Naive thymus-derived CD4-positive, alpha-beta T cell (primary cell): ENCODE results near the gene BMP7. TPM values are rescaled to one million over a fixed set of nuclear protein-coding genes. Genes with fewer than 3 reads are reported as not detected.

Source experiments
- ATAC-seq: fragments of 150-1000 bp; cut with Tn5 transposase; 2 replicates; pipeline ENCODE4 v1.10.0; 2021; ENCODE audit warnings: mild to moderate bottlenecking, moderate library complexity
- CTCF ChIA-PET: fragments of 350-600 bp; sonication (Branson Sonifier 250); formaldehyde crosslinking; loops from one replicate; lab custom pipeline; 2021; ENCODE audit warnings: antibody characterized with exemption; lab: Charles Lee
- POLR2A ChIA-PET: fragments of 350-600 bp; sonication (Branson Sonifier 250); formaldehyde crosslinking; loops from one replicate; lab custom pipeline; 2021; ENCODE audit warnings: antibody characterized with exemption, inconsistent platforms; lab: Charles Lee
- DNase-seq, 9 donors: peaks; one replicate each; pipeline versions ENCODE4 v3.0.0 to v3.0.0-alpha.2; 2020 to 2022; ENCODE audit warnings: mixed read lengths in 1 of 9
- H3K27ac ChIP-seq: one replicate; pipeline ENCODE4 v1.7.0; 2013; ENCODE audit warnings: mild to moderate bottlenecking, low read depth, low read length, moderate library complexity
- H3K27me3 ChIP-seq, 2 donors: one replicate each; pipeline ENCODE4 v1.7.0; 2013; ENCODE audit warnings: low read length in 2 of 2, mild to moderate bottlenecking in 2 of 2, moderate library complexity in 2 of 2; ENCODE audit not compliant: control insufficient read depth in 2 of 2, insufficient read depth in 2 of 2
- H3K36me3 ChIP-seq, 3 experiments: 1 replicate in 2 of 3; 2 replicates in 1 of 3; pipeline ENCODE4 v1.7.0; 2013; ENCODE audit warnings: low read length in 3 of 3, mild to moderate bottlenecking in 3 of 3, moderate library complexity in 1 of 3; ENCODE audit not compliant: insufficient read depth in 3 of 3, control insufficient read depth in 2 of 3
- H3K4me1 ChIP-seq, 2 donors: one replicate each; pipeline ENCODE4 v1.7.0; 2013; ENCODE audit warnings: low read length in 2 of 2, mild to moderate bottlenecking in 2 of 2, moderate library complexity in 1 of 2; ENCODE audit not compliant: control insufficient read depth in 2 of 2, insufficient read depth in 2 of 2
- H3K4me3 ChIP-seq: 2 replicates; pipeline ENCODE4 v1.7.0; 2013; ENCODE audit warnings: mild to moderate bottlenecking, low read length
- H3K9me3 ChIP-seq, 3 experiments: 1 replicate in 2 of 3; 2 replicates in 1 of 3; pipeline ENCODE4 v1.7.0; 2013; ENCODE audit warnings: low read length in 3 of 3; ENCODE audit not compliant: control insufficient read depth in 2 of 3
- H3K27ac Mint-ChIP-seq, 9 donors: one replicate each; pipeline ENCODE4 v1.8.0; 2020 to 2022; ENCODE audit warnings: mixed read lengths in 9 of 9, mild to moderate bottlenecking in 8 of 9, moderate library complexity in 5 of 9, inconsistent platforms in 2 of 9
- H3K27me3 Mint-ChIP-seq, 5 donors: one replicate each; pipeline ENCODE4 v1.8.0; 2021 to 2022; ENCODE audit warnings: mixed read lengths in 5 of 5, mild to moderate bottlenecking in 1 of 5
- H3K36me3 Mint-ChIP-seq, 5 donors: one replicate each; pipeline ENCODE4 v1.8.0; 2020 to 2022; ENCODE audit warnings: mixed read lengths in 5 of 5, mild to moderate bottlenecking in 3 of 5, inconsistent platforms in 1 of 5
- H3K4me1 Mint-ChIP-seq, 7 donors: one replicate each; pipeline ENCODE4 v1.8.0; 2020 to 2022; ENCODE audit warnings: mixed read lengths in 7 of 7, mild to moderate bottlenecking in 3 of 7, inconsistent platforms in 1 of 7
- H3K4me3 Mint-ChIP-seq, 10 donors: one replicate each; pipeline ENCODE4 v1.8.0; 2020 to 2022; ENCODE audit warnings: mild to moderate bottlenecking in 10 of 10, mixed read lengths in 10 of 10, moderate library complexity in 6 of 10, inconsistent platforms in 2 of 10
- H3K9me3 Mint-ChIP-seq, 11 donors: one replicate each; pipeline ENCODE4 v1.8.0; 2020 to 2022; ENCODE audit warnings: mixed read lengths in 11 of 11, mild to moderate bottlenecking in 4 of 11, inconsistent platforms in 1 of 11, moderate library complexity in 1 of 11
- intact Hi-C, 2 donors: fragments of 100-400 bp; cut with micrococcal nuclease; formaldehyde crosslinking; loops; one replicate each; pipeline ENCODE4 v1.15.1; 2023
- polyA plus RNA-seq, 2 donors: library from polyadenylated mRNA; unstranded; fragments of 300-500 nt; fragmentation: Illumina TruSeq; gene quantifications; one replicate each; pipeline ENCODE4 v1.2.3, GENCODE V29; 2021
- total RNA-seq, 6 experiments: library from RNA in 5 of 6; stranded (reverse) in 5 of 6; gene quantifications; 1 replicate in 5 of 6; 2 replicates in 1 of 6; pipeline ENCODE4 v1.2.3 and lab custom pipeline; 2021 to 2026

The BMP7 gene
- total and polyA plus RNA-seq, 7 experiments from 2014 or later, result not detected

- H3K27ac Mint-ChIP-seq, result no peak overlapping the region
- no peak overlapping the region for H3K27ac ChIP-seq
- no peaks in the 10 kb centered on the region for H3K36me3 Mint-ChIP-seq
- H3K9me3 Mint-ChIP-seq, result no peaks in the 10 kb centered on the region
- H3K27me3 ChIP-seq, result no peaks in the 10 kb centered on the region
- intact Hi-C loops, result no loop called here
- DNase-seq (no peak), ATAC-seq (no peak)
- H3K36me3 ChIP-seq, result no peaks in the 10 kb centered on the region
- no peaks in the 10 kb centered on the region for H3K4me1 ChIP-seq
- ChIA-PET CTCF (no interaction called here), POLR2A (no interaction called here)
- peaks cover 0 to 30% (median 7%) of the 10 kb centered on the region in 5 donors for H3K27me3 Mint-ChIP-seq
- H3K4me1 Mint-ChIP-seq, result no peaks in the 10 kb centered on the region
- H3K4me3 Mint-ChIP-seq, result no peak overlapping the region
- H3K4me3 ChIP-seq, result no peak overlapping the region
- no peaks in the 10 kb centered on the region for H3K9me3 ChIP-seq
These were observed 41.8 kb downstream of the BMP7 start for GRCh38 chr20:57224641-57225138.

GRCh38 chr20:57223648-57224489, 42.6 kb downstream of the BMP7 start:
- no peaks in the 10 kb centered on the region for H3K27me3 ChIP-seq
- no peaks in the 10 kb centered on the region for H3K4me1 ChIP-seq
- Mint-ChIP-seq H3K4me1 (no peaks in the 10 kb centered on the region), H3K36me3 (no peaks in the 10 kb centered on the region), H3K27me3 (peaks cover 0 to 25% (median 6%) of the 10 kb centered on the region in 5 donors), H3K9me3 (no peaks in the 10 kb centered on the region), H3K27ac (no peak overlapping the region), H3K4me3 (no peak overlapping the region)
- ChIA-PET POLR2A (no interaction called here), CTCF (interaction anchor here (0.6 kb wide), 1 partner anchor 848 kb away, joined by 4 read pairs; no protein-coding TSS in a partner anchor)
- ATAC-seq (no peak), DNase-seq (no peak)
- H3K36me3 ChIP-seq, result no peaks in the 10 kb centered on the region
- no peak overlapping the region for H3K4me3 ChIP-seq
- H3K27ac ChIP-seq, result no peak overlapping the region
- intact Hi-C loops, result no loop called here
- H3K9me3 ChIP-seq, result no peaks in the 10 kb centered on the region

- Histone ChIP-seq H3K27ac (no peak overlapping the region), H3K27me3 (no peaks in the 10 kb centered on the region), H3K9me3 (no peaks in the 10 kb centered on the region), H3K4me3 (no peak overlapping the region), H3K36me3 (no peaks in the 10 kb centered on the region), H3K4me1 (no peaks in the 10 kb centered on the region)
- Mint-ChIP-seq H3K27me3 (peaks cover 0 to 12% (median 4%) of the 10 kb centered on the region in 5 donors), H3K4me1 (no peaks in the 10 kb centered on the region), H3K9me3 (no peaks in the 10 kb centered on the region), H3K27ac (no peak overlapping the region), H3K4me3 (no peak overlapping the region), H3K36me3 (no peaks in the 10 kb centered on the region)
- ChIA-PET POLR2A (no interaction called here), CTCF (no interaction called here)
- ATAC-seq (no peak), DNase-seq (no peak)
- intact Hi-C loops, result no loop called here
These were observed 43.9 kb downstream of the BMP7 start for GRCh38 chr20:57222631-57222950.

GRCh38 chr20:57221916-57222630, 44.4 kb downstream of the BMP7 start:
- Mint-ChIP-seq H3K27me3 (peaks cover 0 to 9% (median 4%) of the 10 kb centered on the region in 5 donors), H3K9me3 (no peaks in the 10 kb centered on the region)

GRCh38 chr20:57220337-57221145, 45.9 kb downstream of the BMP7 start:
- Mint-ChIP-seq H3K36me3 (no peaks in the 10 kb centered on the region), H3K27me3 (peaks cover 0 to 9% (median 5%) of the 10 kb centered on the region in 5 donors), H3K4me1 (no peaks in the 10 kb centered on the region), H3K9me3 (no peaks in the 10 kb centered on the region), H3K27ac (no peak overlapping the region), H3K4me3 (no peak overlapping the region)
- DNase-seq (no peak), ATAC-seq (no peak)
- no peak overlapping the region for H3K4me3 ChIP-seq
- H3K27me3 ChIP-seq, result no peaks in the 10 kb centered on the region
- no peaks in the 10 kb centered on the region for H3K36me3 ChIP-seq
- no peaks in the 10 kb centered on the region for H3K4me1 ChIP-seq
- no peaks in the 10 kb centered on the region for H3K9me3 ChIP-seq
- intact Hi-C loops, result no loop called here
- POLR2A ChIA-PET, result no interaction called here
- H3K27ac ChIP-seq, result no peak overlapping the region
- CTCF ChIA-PET, result no interaction called here

More at GRCh38 chr20:57221916-57222630, 44.4 kb downstream of the BMP7 start:
- Histone ChIP-seq H3K27ac (no peak overlapping the region), H3K27me3 (no peaks in the 10 kb centered on the region), H3K9me3 (no peaks in the 10 kb centered on the region), H3K4me3 (no peak overlapping the region), H3K4me1 (no peaks in the 10 kb centered on the region), H3K36me3 (no peaks in the 10 kb centered on the region)
- ChIA-PET CTCF (no interaction called here), POLR2A (no interaction called here)
- Mint-ChIP-seq H3K36me3 (no peaks in the 10 kb centered on the region), H3K4me3 (no peak overlapping the region), H3K4me1 (no peaks in the 10 kb centered on the region), H3K27ac (no peak overlapping the region)
- DNase-seq (no peak), ATAC-seq (no peak)
- intact Hi-C loops, result no loop called here

GRCh38 chr20:57219071-57219677, 47.3 kb downstream of the BMP7 start:
- Histone ChIP-seq H3K27ac (no peak overlapping the region), H3K27me3 (no peaks in the 10 kb centered on the region), H3K4me3 (no peak overlapping the region), H3K9me3 (no peaks in the 10 kb centered on the region), H3K4me1 (no peaks in the 10 kb centered on the region), H3K36me3 (no peaks in the 10 kb centered on the region)
- H3K36me3 Mint-ChIP-seq, result no peaks in the 10 kb centered on the region
- ATAC-seq, result no peak
- intact Hi-C loops, result no loop called here
- H3K4me1 Mint-ChIP-seq, result no peaks in the 10 kb centered on the region
- H3K9me3 Mint-ChIP-seq, result no peaks in the 10 kb centered on the region
- no peak overlapping the region for H3K4me3 Mint-ChIP-seq
- peaks cover 0 to 9% (median 5%) of the 10 kb centered on the region in 5 donors for H3K27me3 Mint-ChIP-seq
- DNase-seq, result no peak
- CTCF ChIA-PET, result no interaction called here
- H3K27ac Mint-ChIP-seq, result no peak overlapping the region
- POLR2A ChIA-PET, result no interaction called here
